Activated CD4-positive, alpha-beta memory T cell treated with anti-CD3 and anti-CD28 coated beads for 36 hours (primary cell): ENCODE measurements around the gene ANKRD60. TPM values are rescaled to one million over a fixed set of nuclear protein-coding genes. Genes with fewer than 3 reads are reported as not detected.

ENCODE experiments used
- CTCF ChIA-PET: fragments of 350-600 bp; sonication (Branson Sonifier 250); formaldehyde crosslinking; loops from one replicate; lab custom pipeline; 2021; ENCODE audit warnings: antibody characterized with exemption, inconsistent platforms; lab: Charles Lee
- POLR2A ChIA-PET: fragments of 350-600 bp; sonication (Branson Sonifier 250); formaldehyde crosslinking; loops from one replicate; lab custom pipeline; 2021; ENCODE audit warnings: antibody characterized with exemption; lab: Charles Lee
- DNase-seq: peaks from one replicate; pipeline ENCODE4 v3.0.0-alpha.2; 2020
- H3K27ac Mint-ChIP-seq: one replicate; pipeline ENCODE4 v1.8.0; 2021; ENCODE audit warnings: mixed read lengths
- H3K27me3 Mint-ChIP-seq: one replicate; pipeline ENCODE4 v1.8.0; 2021; ENCODE audit warnings: mixed read lengths
- H3K36me3 Mint-ChIP-seq: one replicate; pipeline ENCODE4 v1.8.0; 2021; ENCODE audit warnings: mixed read lengths
- H3K4me1 Mint-ChIP-seq: one replicate; pipeline ENCODE4 v1.8.0; 2021; ENCODE audit warnings: low read depth, mixed read lengths
- H3K4me3 Mint-ChIP-seq: one replicate; pipeline ENCODE4 v1.8.0; 2021; ENCODE audit warnings: mild to moderate bottlenecking, mixed read lengths
- H3K9me3 Mint-ChIP-seq: one replicate; pipeline ENCODE4 v1.8.0; 2021; ENCODE audit warnings: mixed read lengths
- intact Hi-C: fragments of 100-400 bp; cut with micrococcal nuclease; formaldehyde crosslinking; loops from one replicate; pipeline ENCODE4 v1.15.1; 2023
- total RNA-seq, 2 experiments: library from RNA; stranded (reverse); gene quantifications; one replicate each; pipeline ENCODE4 v1.2.3, GENCODE V29; 2021

ANKRD60 gene
- total RNA-seq, 2 experiments from 2014 or later = not detected

GRCh38 chr20:58218665-58219341, 9.7 kb downstream of the ANKRD60 start:
- Mint-ChIP-seq H3K4me3 (no peak overlapping the region), H3K4me1 (peaks cover 5% of the 10 kb centered on the region), H3K9me3 (peaks cover 10% of the 10 kb centered on the region), H3K27ac (no peak overlapping the region), H3K27me3 (peaks cover 46% of the 10 kb centered on the region), H3K36me3 (peaks cover 6% of the 10 kb centered on the region)
- intact Hi-C loops = no loop called here
- ChIA-PET POLR2A (no interaction called here), CTCF (interaction anchor here (2.1 kb wide), 1 partner anchor 9 kb away, joined by 9 read pairs; no protein-coding TSS in a partner anchor)
- no peak for DNase-seq

DNA sequence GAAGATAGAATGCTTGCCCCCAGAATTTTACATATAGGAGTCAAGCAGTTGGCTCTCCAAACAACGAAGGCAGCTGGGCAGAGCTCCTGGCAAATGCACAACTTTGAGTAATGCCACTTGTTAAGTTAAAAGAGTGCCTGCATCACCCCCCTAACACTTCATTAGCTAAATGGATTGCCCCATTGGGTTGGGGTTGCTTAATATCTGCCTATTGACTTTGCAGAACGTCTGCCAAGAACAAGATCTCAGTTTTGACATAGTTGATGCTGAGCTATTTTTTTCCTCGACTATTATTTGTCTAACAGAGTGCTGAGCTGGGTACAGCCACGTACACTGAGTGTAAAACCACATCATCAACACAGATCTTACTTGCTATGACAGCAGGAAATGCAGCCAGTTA, 12.1 kb downstream of the ANKRD60 start:
- no peaks in the 10 kb centered on the region for H3K4me1 Mint-ChIP-seq
- CTCF ChIA-PET = interaction anchor here (0.8 to 2.3 kb wide), 4 partner anchors 9 to 562 kb away, joined by 3 to 7 read pairs (median 4); no protein-coding TSS in a partner anchor
- intact Hi-C loops = no loop called here
- POLR2A ChIA-PET = no interaction called here
- H3K27me3 Mint-ChIP-seq = peaks cover 35% of the 10 kb centered on the region
- no peak overlapping the region for H3K27ac Mint-ChIP-seq
- H3K36me3 Mint-ChIP-seq = peaks cover 6% of the 10 kb centered on the region
- no peak overlapping the region for H3K4me3 Mint-ChIP-seq
- H3K9me3 Mint-ChIP-seq = peaks cover 10% of the 10 kb centered on the region
- no peak for DNase-seq

GRCh38 chr20:58215116-58215515, 13.3 kb downstream of the ANKRD60 start:
- H3K9me3 Mint-ChIP-seq = peaks cover 10% of the 10 kb centered on the region
- DNase-seq = no peak
- POLR2A ChIA-PET = no interaction called here
- CTCF ChIA-PET = interaction anchor here (1.3 to 2.3 kb wide), 2 partner anchors 19 to 561 kb away, joined by 3 to 7 read pairs; no protein-coding TSS in a partner anchor
- H3K36me3 Mint-ChIP-seq = peaks cover 6% of the 10 kb centered on the region
- H3K4me3 Mint-ChIP-seq = no peak overlapping the region
- no peak overlapping the region for H3K27ac Mint-ChIP-seq
- H3K4me1 Mint-ChIP-seq = no peaks in the 10 kb centered on the region
- intact Hi-C loops = no loop called here
- H3K27me3 Mint-ChIP-seq = peaks cover 27% of the 10 kb centered on the region

GRCh38 chr20:58214310-58214709, 14.1 kb downstream of the ANKRD60 start:
- H3K27me3 Mint-ChIP-seq = peaks cover 23% of the 10 kb centered on the region
- intact Hi-C loops = no loop called here

GRCh38 chr20:58213716-58214115, 14.7 kb downstream of the ANKRD60 start:
- intact Hi-C loops = no loop called here

More at GRCh38 chr20:58214310-58214709, 14.1 kb downstream of the ANKRD60 start:
- no peak overlapping the region for H3K27ac Mint-ChIP-seq
- no peaks in the 10 kb centered on the region for H3K4me1 Mint-ChIP-seq
- H3K9me3 Mint-ChIP-seq = peaks cover 9% of the 10 kb centered on the region
- CTCF ChIA-PET = no interaction called here
- no peak overlapping the region for H3K4me3 Mint-ChIP-seq
- DNase-seq = no peak
- POLR2A ChIA-PET = no interaction called here
- H3K36me3 Mint-ChIP-seq = peaks cover 6% of the 10 kb centered on the region

DNA sequence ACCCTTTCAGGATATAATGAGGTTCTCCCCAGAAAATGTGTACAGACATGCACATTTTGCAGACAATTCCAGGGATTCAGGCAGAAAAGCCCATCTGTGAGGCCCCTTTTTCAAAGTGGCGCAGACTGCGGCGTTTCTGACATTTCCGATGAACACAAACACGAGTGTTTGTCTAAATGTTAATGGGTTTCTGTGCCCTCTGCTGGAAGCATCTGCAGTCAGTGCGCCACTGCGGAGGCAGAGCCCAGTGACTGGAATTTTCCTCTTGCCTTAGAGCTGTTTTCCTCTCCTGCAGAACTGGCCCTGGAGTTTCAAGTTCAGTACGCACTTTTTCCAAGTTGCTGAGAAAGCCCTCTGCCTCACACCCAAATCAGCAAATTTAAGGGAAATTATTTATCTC, 15.3 kb downstream of the ANKRD60 start:
- Mint-ChIP-seq H3K4me3 (no peak overlapping the region), H3K9me3 (no peaks in the 10 kb centered on the region), H3K27me3 (peaks cover 11% of the 10 kb centered on the region), H3K4me1 (no peaks in the 10 kb centered on the region), H3K27ac (no peak overlapping the region), H3K36me3 (no peaks in the 10 kb centered on the region)
- DNase-seq = no peak
- intact Hi-C loops = no loop called here
- ChIA-PET POLR2A (no interaction called here), CTCF (no interaction called here)

More at GRCh38 chr20:58213716-58214115, 14.7 kb downstream of the ANKRD60 start:
- Mint-ChIP-seq H3K36me3 (peaks cover 2% of the 10 kb centered on the region), H3K27ac (no peak overlapping the region), H3K27me3 (peaks cover 17% of the 10 kb centered on the region), H3K9me3 (peaks cover 3% of the 10 kb centered on the region), H3K4me3 (no peak overlapping the region), H3K4me1 (no peaks in the 10 kb centered on the region)
- POLR2A ChIA-PET = no interaction called here
- DNase-seq = no peak
- CTCF ChIA-PET = no interaction called here

DNA sequence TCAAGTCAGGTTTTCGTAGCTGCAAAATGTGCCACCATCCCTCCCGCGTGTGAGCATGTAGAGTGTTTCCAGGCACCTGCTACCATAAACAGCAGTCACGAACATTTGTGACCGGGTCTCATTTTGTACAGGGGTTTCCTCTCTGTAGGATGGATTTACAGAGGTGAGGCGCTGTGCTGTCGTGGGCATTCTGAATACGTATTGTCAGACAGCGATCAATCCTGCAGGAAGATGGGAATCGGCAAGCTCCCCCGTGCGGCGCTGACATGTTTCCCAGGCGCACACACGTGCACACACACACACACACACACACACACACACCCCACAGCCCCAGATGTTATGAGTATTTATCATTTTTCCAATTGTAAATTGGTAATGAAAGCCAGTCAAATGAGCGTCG, 15.8 kb downstream of the ANKRD60 start:
- intact Hi-C loops = no loop called here
- CTCF ChIA-PET = no interaction called here
- POLR2A ChIA-PET = no interaction called here

DNA sequence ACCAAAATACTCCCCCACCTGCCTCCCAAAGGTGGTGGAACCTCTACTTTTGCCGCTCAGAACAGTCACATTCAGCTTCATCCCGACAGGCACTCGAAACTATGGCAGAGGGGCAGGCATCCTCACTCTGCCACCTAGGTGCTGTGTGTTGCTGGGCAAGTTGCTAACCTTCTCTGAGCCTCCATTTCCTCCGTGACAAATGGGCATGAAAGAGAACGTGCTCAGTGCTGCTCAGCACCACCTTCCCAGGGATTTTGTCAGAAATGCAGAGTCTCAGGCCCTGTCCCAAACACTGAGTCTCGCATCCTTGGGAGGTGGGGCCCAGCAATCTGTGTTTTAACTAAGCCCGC, 18.1 kb downstream of the ANKRD60 start:
- ChIA-PET CTCF (interaction anchor here (0.6 to 5.2 kb wide), 11 partner anchors 10 to 746 kb away, joined by 3 to 20 read pairs (median 4); no protein-coding TSS in a partner anchor), POLR2A (no interaction called here)
- DNase-seq = no peak
- Mint-ChIP-seq H3K36me3 (no peaks in the 10 kb centered on the region), H3K4me3 (no peak overlapping the region), H3K9me3 (no peaks in the 10 kb centered on the region), H3K27me3 (peaks cover 3% of the 10 kb centered on the region), H3K27ac (no peak overlapping the region), H3K4me1 (no peaks in the 10 kb centered on the region)
- intact Hi-C loops = no loop called here

More for the DNA sequence above, 15.8 kb downstream of the ANKRD60 start:
- no peak for DNase-seq
- Mint-ChIP-seq H3K4me3 (no peak overlapping the region), H3K36me3 (no peaks in the 10 kb centered on the region), H3K9me3 (no peaks in the 10 kb centered on the region), H3K4me1 (no peaks in the 10 kb centered on the region), H3K27ac (no peak overlapping the region), H3K27me3 (peaks cover 9% of the 10 kb centered on the region)

- Mint-ChIP-seq H3K27ac (no peak overlapping the region), H3K27me3 (peaks cover 3% of the 10 kb centered on the region), H3K9me3 (no peaks in the 10 kb centered on the region), H3K36me3 (no peaks in the 10 kb centered on the region), H3K4me1 (no peaks in the 10 kb centered on the region), H3K4me3 (no peak overlapping the region)
- CTCF ChIA-PET = interaction anchor here (0.6 to 5.2 kb wide), 15 partner anchors 9 to 745 kb away, joined by 3 to 20 read pairs (median 4); no protein-coding TSS in a partner anchor
- POLR2A ChIA-PET = no interaction called here
- DNase-seq = peak; percentile 89
- intact Hi-C loops = loop anchor here (1.0 to 10.0 kb wide), 3 partner anchors 18 to 613 kb away; no protein-coding TSS in a partner anchor
Measured at GRCh38 chr20:58209652-58210397, 18.6 kb downstream of the ANKRD60 start.

- Mint-ChIP-seq H3K9me3 (no peaks in the 10 kb centered on the region), H3K4me1 (no peaks in the 10 kb centered on the region), H3K36me3 (no peaks in the 10 kb centered on the region), H3K27me3 (peaks cover 2% of the 10 kb centered on the region), H3K4me3 (no peak overlapping the region), H3K27ac (no peak overlapping the region)
- no peak for DNase-seq
- intact Hi-C loops = loop anchor here (1.0 to 10.0 kb wide), 3 partner anchors 17 to 612 kb away; no protein-coding TSS in a partner anchor
- ChIA-PET CTCF (interaction anchor here (0.7 to 5.2 kb wide), 9 partner anchors 8 to 613 kb away, joined by 3 to 20 read pairs (median 7); no protein-coding TSS in a partner anchor), POLR2A (no interaction called here)
Measured at GRCh38 chr20:58208944-58209343, 19.5 kb downstream of the ANKRD60 start.

DNA sequence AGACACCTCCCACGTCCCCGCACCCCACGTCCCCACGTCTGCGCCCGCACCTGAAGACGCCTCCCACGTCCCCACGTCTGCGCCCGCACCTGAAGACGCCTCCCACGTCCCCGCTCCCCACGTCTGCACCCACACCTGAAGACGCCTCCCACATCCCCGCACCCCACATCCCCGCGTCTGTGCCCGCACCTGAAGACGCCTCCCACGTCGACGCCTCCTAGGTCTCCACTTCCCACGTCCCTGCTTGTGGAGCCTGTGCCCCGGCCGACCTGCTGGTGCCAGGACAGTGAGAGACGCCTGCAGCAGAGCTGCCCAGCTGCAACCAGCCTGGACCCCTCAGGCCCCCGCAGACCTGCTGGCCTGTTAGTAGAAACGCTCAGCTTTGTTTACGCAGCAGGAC, 22.6 kb downstream of the ANKRD60 start:
- H3K9me3 Mint-ChIP-seq = no peaks in the 10 kb centered on the region
- no peaks in the 10 kb centered on the region for H3K4me1 Mint-ChIP-seq
- H3K27me3 Mint-ChIP-seq = no peaks in the 10 kb centered on the region
- no peaks in the 10 kb centered on the region for H3K36me3 Mint-ChIP-seq
- ChIA-PET CTCF (interaction anchor here (0.6 to 5.2 kb wide), 2 partner anchors 11 to 118 kb away, joined by 3 to 20 read pairs; no protein-coding TSS in a partner anchor), POLR2A (no interaction called here)
- intact Hi-C loops = loop anchor here (5.0 to 10.0 kb wide), 2 partner anchors 551 to 609 kb away; no protein-coding TSS in a partner anchor
- DNase-seq = no peak
- H3K4me3 Mint-ChIP-seq = no peak overlapping the region
- H3K27ac Mint-ChIP-seq = no peak overlapping the region

DNA sequence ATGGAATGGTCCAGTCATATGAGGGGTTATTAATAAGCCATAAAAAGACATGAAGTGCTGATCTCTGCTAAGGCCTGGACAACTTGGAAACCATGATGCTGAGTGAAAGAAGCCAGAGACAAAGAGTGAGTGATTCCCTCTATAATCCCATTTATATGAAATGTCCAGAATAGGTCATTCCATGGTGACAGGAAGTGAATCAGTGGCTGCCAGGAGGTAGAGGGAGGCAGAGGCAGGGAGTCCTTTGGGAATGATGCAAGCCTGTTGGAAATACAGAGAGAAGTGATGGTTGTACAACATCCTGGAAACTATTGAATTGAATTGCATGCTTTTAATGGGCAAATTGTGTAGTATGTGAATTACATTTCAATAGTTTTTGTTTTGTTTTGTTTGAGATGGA, 26.4 kb downstream of the ANKRD60 start:
- H3K27ac Mint-ChIP-seq = no peak overlapping the region
- H3K9me3 Mint-ChIP-seq = no peaks in the 10 kb centered on the region
- no peaks in the 10 kb centered on the region for H3K36me3 Mint-ChIP-seq
- H3K4me1 Mint-ChIP-seq = no peaks in the 10 kb centered on the region
- no peaks in the 10 kb centered on the region for H3K27me3 Mint-ChIP-seq
- DNase-seq = no peak
- ChIA-PET CTCF (interaction anchor here (0.6 to 1.0 kb wide), 2 partner anchors 9 to 10 kb away, joined by 3 read pairs; no protein-coding TSS in a partner anchor), POLR2A (no interaction called here)
- no peak overlapping the region for H3K4me3 Mint-ChIP-seq
- intact Hi-C loops = loop anchor here (10.0 kb wide), 1 partner anchor 547 kb away; no protein-coding TSS in a partner anchor
